NOMO-1 (cell line): ENCODE measurements around the gene DSCAML1.

Source experiments
- DNase-seq, 2 experiments: peaks; one replicate each; lab custom pipeline; 2025; ENCODE audit not compliant: unreplicated experiment in 2 of 2; lab: John Stamatoyannopoulos, UW

Gene DSCAML1

DNA sequence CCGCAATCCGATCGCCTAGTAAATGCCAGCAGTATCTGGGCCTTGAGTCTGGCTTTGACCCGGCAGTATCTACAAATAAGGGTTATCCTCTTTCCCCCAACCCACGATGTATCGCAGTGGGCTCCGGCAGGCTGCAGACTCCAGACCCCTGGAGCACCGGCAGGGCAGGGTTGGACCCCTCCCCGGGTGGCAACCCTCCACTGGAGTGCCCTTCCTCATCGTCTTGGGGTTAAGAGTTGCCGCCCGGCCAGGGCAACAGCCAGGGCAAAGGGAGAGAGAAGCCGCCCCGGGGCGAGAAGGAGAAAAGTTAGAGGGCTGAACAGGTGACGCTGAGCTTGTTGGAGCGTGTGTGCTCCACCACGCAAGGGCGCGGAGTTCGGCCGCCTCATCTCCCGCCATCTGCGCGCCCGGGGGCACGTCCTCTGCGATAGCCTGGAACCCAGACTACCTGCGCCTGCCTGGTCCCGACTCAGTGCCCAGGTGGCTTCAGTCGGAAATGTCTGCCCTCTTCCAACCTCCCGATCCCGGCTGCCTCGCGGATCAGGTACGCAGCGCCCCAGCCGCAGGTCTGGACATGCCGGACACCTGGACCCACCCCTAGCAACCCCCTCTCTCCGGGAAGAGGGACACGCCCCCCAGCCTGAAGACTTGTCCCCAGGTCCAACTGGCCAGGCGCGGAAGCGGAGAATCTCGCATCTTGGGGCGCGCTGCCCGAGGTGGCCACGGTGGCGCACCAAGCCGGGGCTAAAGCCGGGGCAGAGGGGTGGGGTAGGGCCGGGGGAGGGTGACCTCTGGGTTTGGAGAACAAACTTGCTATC is 1.2 kb downstream of the DSCAML1 start:
- DNase-seq = no peak

DNA sequence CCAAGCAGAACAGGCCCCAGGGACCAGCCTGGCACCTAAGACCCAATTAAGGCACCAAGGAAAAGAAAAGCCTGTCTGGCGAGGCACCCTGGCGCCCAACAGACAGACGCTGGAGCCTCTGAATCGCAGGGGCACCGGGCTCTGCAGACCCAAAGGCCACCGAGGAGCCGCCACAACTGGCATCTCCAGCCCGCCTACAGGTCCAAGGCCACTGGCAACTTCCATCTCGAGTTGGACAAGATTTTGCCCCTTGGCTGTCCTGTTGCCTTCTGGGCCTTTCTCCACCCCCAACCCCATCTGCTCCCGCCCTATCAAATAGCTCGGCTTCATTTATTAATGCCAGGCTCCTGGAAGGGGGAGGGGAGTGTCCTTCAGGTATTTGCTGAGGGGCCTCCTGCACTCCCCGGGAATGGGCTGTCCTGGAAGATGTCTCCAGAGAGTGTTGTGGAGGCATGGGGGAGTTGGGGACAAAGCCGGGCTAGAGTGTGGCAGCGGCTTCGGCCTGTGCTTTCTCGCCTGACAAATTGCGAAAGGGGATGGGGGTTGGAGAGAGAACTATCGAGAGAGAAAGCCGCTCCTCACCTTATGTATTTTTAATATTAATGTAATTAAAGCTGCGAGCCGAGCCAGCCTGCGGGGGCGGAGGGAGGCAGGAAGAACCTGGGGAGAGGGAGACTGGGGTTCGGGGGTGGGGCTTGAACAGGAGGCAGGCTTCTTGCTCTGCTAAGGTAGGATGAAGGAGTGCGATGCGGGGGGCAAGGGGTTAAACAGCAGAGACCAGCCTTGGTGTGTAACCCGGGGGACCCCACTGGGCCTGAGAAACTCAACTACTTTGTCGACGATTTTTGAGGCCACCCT is 2.0 kb downstream of the DSCAML1 start:
- no peak for DNase-seq

DNA sequence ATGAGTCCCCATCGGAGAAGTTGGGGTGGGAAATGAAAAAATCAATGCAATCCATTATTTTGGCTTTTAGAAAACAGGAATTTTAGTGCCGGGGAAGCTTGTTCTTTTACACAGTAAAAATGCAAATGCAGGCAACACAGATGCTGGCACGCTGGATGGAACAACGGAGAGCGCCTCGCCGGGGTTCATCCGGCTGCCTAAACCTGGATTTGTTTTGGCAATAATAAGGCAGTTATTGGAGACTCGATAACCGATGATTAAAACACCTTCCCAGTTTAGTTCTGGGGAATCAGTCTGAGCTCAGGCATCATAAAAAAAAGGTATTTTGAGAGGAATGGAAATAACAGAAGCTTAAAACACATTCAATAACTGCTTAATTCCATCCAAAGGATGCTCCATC is 2.9 kb downstream of the DSCAML1 start:
- no peak for DNase-seq

DNA sequence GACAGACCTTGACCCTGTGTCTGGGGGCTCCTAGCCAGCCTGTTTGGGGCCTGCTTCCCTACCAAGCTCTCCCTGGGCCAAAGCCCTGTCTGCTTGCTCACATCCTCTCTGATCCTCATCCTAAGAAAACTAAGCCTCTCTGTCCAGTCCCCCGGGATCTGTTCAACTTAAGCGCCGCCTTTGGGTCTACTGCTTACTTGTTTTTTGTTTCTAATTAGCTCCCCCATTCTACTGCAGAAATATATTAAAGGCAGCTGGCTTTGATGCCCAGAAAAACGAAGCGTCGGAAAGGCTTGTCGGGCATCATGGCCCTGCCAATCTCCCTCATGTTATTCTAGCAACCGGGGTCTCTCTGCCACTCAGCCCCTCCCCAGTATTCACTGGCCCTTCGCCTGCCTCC is 3.4 kb downstream of the DSCAML1 start:
- DNase-seq = no peak

DNA sequence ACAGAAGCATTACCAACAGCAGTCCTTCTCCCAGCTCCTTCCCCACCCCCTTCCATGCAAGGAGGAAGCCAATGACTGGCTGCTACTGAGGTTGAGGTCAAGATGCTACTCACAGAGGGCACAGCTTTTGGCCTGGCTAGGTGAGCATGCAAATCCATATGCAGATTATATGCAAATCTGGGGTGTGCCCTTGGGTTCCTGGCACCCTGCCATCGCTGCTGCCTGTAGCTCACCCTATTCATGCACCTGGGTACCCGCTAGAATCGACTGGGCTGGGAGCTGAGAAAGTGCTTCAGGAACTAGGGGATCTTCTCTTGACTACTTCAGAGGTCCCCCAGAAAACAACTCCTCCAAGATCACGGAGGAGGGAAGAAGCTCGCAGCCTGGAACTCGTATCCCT is 4.0 kb downstream of the DSCAML1 start:
- DNase-seq = no peak

DNA sequence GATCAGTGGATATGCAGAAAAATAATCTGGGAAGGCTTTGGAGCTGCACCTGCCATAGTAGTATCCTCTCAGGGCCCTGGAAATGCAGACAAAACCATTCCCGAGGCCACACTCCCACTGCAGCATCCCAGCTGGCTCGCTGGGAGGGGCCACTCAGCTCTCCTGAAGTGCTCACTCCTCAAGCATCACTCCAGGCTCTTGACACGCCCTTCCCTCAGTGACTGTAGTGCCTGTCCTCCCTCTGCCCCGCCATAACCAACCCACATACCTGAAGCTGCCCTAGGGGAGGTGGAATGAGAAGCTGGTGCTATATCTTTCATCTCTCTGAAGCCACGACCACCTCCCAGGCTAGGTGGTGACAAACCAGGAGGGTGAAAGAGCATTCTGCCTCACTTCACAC is 4.8 kb downstream of the DSCAML1 start:
- DNase-seq = no peak

DNA sequence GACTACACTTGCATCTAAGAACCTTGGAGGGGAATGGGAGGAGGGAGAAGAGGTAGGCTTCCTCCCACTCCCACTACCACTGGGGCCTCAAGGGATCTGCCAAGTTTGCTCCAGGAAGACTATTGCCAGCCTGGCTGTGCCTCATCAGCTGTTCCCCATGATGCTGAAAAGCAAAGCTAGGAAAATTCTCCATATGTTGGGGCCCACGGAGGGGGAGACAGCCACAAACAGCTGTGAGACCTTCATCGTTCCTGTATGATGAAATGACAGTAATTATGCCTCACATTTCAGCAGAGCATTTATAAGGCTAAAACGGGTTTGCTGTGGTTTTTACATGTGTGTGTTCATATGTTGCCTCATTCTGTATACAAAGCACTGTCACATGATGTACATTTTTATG is 6.7 kb downstream of the DSCAML1 start:
- DNase-seq = peak in 1 of 2 experiments; percentile 43

DNA sequence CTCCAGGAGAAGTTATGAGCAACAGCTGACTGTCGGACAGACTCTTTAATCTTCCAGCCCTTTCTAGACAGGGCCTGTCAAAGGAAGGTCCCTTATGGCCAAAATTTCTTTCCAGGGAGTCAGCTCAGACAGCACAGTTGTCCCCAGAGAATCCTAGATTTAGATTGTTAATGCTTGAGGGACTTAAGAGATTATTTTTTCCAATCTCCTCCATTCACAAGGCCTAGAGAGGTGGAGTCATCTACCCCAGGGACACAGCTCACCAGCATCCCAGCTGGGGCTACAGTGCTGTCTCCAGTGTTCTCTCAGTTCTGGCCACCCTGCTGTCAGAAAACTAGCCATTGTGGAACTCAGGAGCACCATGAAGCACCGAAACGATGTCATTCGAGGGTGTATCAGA is 7.8 kb downstream of the DSCAML1 start:
- DNase-seq = no peak

DNA sequence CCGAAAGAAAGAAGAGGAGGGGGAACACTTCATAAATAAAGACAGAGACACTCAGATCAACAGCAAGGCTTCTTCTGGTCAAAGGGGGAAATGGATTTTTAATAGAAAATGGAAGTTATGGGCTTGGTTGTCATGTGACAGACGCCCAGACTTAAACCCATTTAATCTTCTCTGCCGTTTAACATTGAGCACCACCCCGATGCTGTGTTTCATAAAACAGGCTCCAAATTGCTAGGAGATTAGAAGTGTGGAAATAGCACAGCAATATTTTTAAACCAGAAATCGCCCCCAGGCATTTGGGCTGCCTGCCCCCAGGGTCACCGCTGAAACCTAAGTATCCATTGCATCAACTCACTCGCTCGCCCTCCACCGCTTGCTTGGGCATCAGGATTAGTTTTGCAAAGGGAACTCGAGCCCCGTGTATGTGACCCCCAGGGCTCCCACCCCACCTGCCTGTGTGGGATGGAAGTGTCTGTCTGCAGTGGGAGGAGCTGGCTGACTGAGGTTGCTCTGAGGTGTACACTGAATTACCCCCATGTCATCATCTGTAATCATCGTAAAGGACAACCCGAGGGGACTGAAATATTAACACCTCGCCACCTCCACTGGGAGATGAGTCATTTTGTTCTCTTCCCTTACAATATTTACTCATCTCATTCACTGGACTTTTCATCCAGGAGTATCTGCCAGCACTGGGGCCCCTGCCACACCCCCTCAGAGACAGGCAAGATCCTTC is 10.7 kb downstream of the DSCAML1 start:
- no peak for DNase-seq

DNA sequence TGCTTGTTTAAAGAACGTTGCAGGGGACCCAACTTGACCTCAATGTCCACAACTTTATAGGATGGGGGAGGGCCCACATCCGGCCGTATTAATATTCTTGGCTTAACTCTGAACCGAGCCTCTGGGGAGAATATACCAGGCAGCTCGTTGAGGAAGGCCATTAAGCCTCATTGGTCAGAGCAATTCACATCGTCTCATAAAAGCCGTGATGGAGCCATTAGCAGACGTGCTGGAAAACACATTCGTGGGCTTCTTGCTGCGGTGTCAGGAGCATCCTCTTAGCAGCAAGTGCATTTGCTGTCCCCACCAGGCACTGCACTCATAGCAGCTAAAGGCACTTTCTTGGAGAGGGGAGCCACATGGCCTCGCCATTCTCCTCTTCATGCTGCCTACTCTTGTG is 14.9 kb downstream of the DSCAML1 start:
- DNase-seq = no peak

DNA sequence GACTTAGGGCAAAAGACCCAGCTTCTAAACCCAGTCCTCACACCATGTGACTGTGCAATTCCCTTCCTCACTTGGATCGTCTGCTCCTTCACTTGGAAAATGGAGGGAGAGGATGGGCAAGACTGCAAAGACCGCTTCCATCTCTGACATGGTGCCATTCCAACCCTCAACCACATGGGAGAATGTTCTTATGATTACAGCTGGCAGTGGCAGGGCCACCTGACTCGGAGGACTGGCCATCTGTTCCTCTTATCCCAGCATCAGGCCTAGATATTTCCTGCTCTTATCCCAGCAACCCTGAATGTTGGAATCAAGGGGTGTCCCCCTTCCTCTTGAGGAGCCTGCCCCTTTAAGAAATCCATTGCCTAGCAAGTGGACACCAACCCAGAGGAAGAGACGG is 15.4 kb downstream of the DSCAML1 start:
- no peak for DNase-seq

DNA sequence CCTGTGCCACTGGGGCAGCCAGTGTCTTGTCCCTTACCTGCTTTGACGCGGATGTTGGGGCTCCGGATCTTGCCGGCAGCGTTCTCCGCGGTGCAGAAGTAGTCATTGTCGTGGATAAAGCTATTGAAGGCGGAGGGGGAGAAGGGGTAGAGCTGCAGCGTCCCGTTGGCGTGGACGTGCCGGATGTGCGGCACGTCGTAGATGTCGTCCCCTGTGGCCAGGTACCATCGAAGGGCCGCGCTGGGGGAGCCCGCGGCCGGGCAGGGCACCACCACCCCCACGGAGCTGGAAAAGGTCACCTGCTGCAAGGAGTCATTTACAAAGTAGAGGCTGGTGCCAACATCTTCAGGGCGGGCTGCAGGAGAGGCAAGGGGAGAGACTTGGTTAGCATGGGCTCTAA is 16.6 kb downstream of the DSCAML1 start:
- no peak for DNase-seq

DNA sequence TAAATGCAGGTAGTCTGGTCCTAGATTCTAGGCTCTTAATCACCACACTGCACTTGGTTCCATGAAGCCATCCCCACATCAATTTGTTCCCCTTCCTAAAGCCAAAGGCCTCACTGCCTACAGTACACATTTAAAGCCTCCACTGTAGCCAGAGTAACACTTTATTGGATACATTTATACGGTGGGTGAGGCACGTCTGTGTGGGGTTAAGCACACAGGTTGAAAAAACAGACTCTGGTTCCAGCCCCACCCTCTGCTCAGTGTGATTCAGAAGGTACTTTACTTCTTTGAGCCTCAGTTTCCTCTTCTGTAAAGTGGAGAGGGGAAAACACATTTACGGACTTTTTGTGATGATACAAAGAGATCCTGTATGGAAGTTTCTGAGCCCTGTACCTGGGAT is 22.5 kb downstream of the DSCAML1 start:
- DNase-seq = no peak

DNA sequence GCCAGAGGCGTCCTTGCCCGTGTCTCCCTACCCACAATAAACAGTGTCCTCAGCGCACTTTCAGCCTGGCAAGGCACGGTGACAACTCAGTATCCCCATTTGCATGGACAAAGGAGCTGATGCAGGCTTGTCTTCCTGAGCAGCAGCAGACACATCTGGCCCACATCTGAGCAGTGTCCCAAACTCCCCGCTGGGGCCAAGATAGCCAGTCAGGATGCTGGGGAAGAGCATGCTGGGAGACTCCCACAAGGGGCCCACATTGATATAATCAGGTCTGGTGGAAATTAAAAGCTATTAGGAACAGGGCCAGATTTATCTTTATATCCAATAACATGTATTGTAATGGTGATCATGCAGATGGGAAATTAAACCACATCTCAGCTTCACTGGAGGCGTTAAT is 24.7 kb downstream of the DSCAML1 start:
- no peak for DNase-seq

DNA sequence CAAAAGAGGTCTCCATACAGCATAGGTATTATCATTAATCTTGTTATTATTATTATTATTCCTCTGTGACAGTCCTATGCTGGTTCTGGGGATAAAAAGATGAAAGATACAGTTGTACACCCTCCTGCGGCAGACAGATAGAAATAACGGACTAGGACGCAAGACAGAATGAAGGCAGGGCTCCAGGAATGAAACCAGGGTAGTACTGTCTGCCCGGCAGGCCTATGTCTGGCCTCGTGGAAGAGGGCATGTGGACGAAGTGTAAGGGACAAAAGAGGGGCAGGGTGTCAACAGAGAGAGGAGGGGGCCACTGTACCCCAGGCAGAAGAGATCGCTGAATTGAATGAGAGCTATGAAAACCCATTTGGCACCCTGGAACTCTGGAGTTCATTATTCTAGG is 25.2 kb downstream of the DSCAML1 start:
- no peak for DNase-seq

DNA sequence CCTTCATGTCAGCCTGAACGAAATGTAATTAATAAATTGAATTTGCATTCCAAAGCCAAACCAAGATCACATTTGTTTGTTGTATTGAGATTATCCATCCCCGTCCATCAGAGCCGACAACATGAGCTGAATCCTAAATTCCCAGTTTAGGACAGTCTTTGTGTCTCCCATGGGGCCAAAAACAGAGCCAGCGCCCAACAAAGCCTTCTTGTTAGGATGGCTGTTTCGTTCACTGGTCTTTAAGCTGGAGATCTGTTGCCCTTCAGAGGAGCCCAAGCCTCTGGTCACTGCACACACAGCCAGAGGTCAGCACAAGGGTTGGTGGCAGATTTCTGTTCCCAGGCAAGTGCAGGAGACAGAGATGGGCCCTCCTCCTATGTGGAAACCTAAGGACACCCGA is 25.8 kb downstream of the DSCAML1 start:
- no peak for DNase-seq

DNA sequence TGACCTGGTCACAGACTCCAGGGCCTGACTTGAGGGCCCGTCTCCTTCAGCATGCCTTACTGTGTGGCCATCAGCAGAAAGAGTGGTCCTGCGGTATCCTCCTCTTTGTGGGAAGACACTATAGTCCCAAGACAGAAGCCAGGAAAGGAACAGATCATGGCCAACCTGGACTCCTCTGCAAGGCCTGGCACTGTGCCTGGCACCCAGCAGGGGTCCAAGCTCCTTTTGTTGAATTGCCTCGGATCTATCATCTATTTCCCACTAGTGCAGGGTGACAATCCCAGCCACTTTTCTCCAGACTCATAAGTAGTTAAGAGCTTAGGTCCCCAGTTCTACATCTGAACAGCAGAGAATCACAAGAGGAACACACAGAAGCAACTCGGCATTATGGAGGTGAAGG is 27.0 kb downstream of the DSCAML1 start:
- no peak for DNase-seq

DNA sequence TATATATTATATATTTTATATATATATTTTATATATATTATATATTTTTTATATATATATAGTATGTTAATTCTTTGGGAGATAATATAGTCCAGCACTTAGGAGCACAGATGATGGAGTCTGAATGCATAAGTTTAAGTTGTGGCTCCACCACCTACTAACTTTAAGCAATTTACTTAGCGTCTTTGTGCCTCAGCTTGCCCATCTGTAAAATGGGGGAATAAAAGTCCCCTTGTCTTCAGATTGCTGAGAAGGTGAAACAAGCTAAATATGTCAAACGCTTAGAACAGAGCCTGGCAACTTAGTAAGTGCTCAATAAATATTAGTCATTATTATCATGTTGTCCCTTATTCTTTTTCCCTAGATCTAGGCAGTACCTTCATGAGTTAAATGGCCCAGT is 27.5 kb downstream of the DSCAML1 start:
- no peak for DNase-seq

DNA sequence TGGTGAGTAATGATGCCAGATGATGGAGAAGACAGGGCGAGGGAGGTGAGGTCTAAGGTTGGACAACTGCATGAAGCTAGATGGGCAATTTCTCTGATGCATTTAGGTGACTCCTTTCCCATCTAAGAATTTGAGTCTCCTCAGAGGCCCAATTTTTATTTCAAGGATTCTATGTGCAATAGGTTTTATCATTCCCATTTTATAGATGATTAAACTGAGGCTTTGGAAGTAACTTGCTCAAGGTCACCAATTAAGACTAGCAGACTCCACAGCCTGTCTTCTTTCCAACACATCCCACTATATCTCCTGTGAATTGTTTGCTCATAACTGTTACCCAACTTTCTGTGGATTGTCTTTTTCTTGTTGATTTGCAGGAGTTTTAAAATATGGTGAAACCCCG is 28.5 kb downstream of the DSCAML1 start:
- DNase-seq = no peak

DNA sequence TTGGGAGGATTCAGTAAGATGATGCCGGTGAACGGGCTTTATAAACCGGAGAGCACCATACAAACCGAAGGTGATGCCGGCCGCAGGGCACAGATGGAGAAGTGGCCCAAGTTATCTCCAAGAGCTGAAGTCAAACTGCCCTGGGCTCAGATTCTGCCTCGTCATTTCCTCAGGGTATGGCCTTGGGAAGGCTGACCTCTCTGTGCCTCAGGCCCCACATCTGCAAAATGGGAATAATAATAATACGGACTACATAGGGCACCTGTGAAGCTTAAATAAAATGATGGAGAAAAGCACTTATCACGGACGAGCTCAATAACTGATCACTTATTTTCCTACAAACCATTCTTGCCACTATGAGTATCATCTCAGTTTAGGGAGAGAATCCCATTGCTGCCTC is 29.9 kb downstream of the DSCAML1 start:
- no peak for DNase-seq

DNA sequence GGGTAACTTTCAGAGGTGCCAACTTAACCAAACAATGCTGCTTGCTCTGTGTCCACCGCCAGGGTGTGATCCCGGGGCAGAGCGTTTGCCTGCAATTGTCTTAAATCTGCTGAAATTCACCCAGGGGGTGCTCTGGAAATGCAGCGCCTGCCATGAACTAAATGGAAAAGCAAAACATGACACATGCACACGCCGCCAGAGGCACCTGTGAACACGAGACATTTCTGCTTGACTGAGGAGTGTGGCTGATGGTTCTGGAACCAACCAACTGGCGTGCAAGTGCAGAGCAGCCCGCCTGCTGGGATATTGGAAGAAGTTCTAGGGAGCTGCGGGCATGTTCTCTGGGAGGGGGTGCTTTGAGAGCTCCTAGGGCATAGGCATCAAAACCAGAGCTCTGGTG is 30.4 kb downstream of the DSCAML1 start:
- no peak for DNase-seq

DNA sequence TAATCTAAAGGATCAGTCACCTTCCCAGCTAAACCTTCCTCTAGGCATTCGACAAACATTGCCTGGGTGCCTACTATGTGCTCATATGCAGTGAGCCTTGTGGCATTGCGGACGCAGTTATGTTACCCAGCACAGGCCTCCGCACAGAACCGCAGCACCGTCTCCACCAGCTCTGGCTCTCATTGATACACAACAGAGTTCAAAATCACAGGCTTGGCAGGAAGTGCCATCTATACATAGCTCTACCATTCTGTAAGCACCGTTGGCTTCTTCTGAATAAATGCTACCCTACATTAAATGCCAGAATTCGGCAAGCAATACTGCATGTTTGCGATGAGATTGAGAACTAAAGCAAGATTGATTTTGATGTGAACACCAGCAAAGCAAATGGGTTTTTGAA is 31.0 kb downstream of the DSCAML1 start:
- no peak for DNase-seq
